Uterus (tissue), 4 donors: ENCODE measurements around the gene PTPRH. TPM values are rescaled to one million over a fixed set of nuclear protein-coding genes. Genes with fewer than 3 reads are reported as not detected.
A peak's percentile ranks its signal among the peaks of the same experiment; 100 is the strongest.
"Not testable (repeated sequence)": the region's sequence is repeated elsewhere in the genome, so short reads cannot be mapped to it uniquely, and the experiment has no call there.

Experiments
- DNase-seq, 2 donors: peaks; one replicate each; pipeline ENCODE4 v3.0.0-alpha.2; 2019 to 2020
- H3K27ac ChIP-seq, 2 donors: fragments of 200-600 bp; sonication (generic); 1 replicate in 1 of 2; 2 replicates in 1 of 2; pipeline ENCODE4 v1.5.1; 2016 to 2018
- H3K27me3 ChIP-seq, 2 donors: fragments of 200-600 bp; sonication (generic); one replicate each; pipeline ENCODE4 v1.5.1; 2018 to 2019; ENCODE audit warnings: control low read depth in 1 of 2
- H3K36me3 ChIP-seq, 2 donors: fragments of 200-600 bp; sonication (generic); one replicate each; pipeline ENCODE4 v1.5.1; 2019; ENCODE audit warnings: control low read depth in 1 of 2
- H3K4me1 ChIP-seq, 2 donors: fragments of 200-600 bp; sonication (generic); one replicate each; pipeline ENCODE4 v1.5.1; 2018 to 2019; ENCODE audit warnings: control low read depth in 1 of 2
- H3K4me3 ChIP-seq, 2 donors: fragments of 200-600 bp; sonication (generic); 1 replicate in 1 of 2; 2 replicates in 1 of 2; pipeline ENCODE4 v1.5.1; 2018 to 2019; ENCODE audit warnings: mild to moderate bottlenecking in 1 of 2
- H3K9me3 ChIP-seq, 2 donors: fragments of 200-600 bp; sonication (generic); one replicate each; pipeline ENCODE4 v1.5.1; 2019; ENCODE audit warnings: control low read depth in 1 of 2
- CTCF ChIP-seq, 4 experiments: fragments of 200-600 bp in 2 of 4; fragments of 450-650 bp in 2 of 4; sonication (generic) in 2 of 4; IDR thresholded peaks; one replicate each; pipeline ENCODE4 v1.5.1; 2016 to 2019; ENCODE audit warnings: antibody characterized with exemption in 4 of 4, mild to moderate bottlenecking in 2 of 4, moderate library complexity in 1 of 4
- POLR2A ChIP-seq, 2 donors: fragments of 450-650 bp; IDR thresholded peaks; one replicate each; pipeline ENCODE4 v1.6.1; 2016; ENCODE audit warnings: antibody characterized with exemption in 2 of 2, mild to moderate bottlenecking in 1 of 2, moderate library complexity in 1 of 2
- intact Hi-C: fragments of 100-400 bp; cut with DNase I; formaldehyde crosslinking; loops from one replicate; pipeline ENCODE4 v1.15.1; 2023; ENCODE audit warnings: low total_unique reads
- total RNA-seq, 4 donors: library from RNA; depleted of rRNA in 3 of 4; stranded (reverse); fragments of >200 nt in 3 of 4; gene quantifications; one replicate each; pipeline versions ENCODE4 v1.1.0 to v1.2.4, GENCODE V29; 2014 to 2023
- donor health status: DM: yes; HTN: yes; CAD: no.

The PTPRH gene
- total RNA-seq, 4 donors from 2014 or later: 0.29 to 3.8 (median 3.2) TPM; not detected in 1

- intact Hi-C loops: no loop called here
- TF ChIP-seq POLR2A (IDR thresholded peaks at IDR 0.05) (peak in 1 of 2 donors; percentile 25), CTCF (IDR thresholded peaks at IDR 0.05) (no peak)
- peak; percentile 82 to 84 for DNase-seq
- no peaks in the 10 kb centered on the region for H3K36me3 ChIP-seq
- no peaks in the 10 kb centered on the region for H3K27me3 ChIP-seq
- H3K9me3 ChIP-seq: no peaks in the 10 kb centered on the region
- H3K4me3 ChIP-seq: peak overlapping the region; percentile 3 to 22
- no peaks in the 10 kb centered on the region for H3K4me1 ChIP-seq
- peak overlapping the region in 1 of 2 donors; percentile 51 for H3K27ac ChIP-seq
These were observed 2.4 kb downstream of the PTPRH start for GRCh38 chr19:55206664-55207500.

DNA sequence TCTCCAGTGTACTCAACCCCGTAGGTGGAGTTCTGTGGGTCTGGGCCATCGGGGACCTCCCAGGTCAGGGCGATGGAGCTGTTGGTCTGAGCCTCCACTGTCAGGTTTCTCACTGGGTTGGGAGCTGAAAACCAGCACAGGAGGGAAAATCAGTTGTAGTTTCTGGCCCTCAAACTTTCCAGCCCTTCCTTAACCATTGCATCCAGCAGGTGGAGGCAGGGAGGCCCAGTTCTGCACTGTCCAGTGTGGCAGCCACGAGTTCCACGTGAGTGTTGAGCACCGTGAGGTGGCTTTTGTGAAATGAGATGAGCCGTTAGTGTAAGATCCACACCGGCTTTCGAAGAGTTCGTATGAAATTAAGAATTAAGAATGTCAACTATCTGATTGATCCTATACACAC, 7.1 kb downstream of the PTPRH start:
- H3K27ac ChIP-seq, H3K4me1 ChIP-seq, intact Hi-C loops, DNase-seq, H3K4me3 ChIP-seq, H3K9me3 ChIP-seq, H3K27me3 ChIP-seq, H3K36me3 ChIP-seq: not testable (repeated sequence)

DNA sequence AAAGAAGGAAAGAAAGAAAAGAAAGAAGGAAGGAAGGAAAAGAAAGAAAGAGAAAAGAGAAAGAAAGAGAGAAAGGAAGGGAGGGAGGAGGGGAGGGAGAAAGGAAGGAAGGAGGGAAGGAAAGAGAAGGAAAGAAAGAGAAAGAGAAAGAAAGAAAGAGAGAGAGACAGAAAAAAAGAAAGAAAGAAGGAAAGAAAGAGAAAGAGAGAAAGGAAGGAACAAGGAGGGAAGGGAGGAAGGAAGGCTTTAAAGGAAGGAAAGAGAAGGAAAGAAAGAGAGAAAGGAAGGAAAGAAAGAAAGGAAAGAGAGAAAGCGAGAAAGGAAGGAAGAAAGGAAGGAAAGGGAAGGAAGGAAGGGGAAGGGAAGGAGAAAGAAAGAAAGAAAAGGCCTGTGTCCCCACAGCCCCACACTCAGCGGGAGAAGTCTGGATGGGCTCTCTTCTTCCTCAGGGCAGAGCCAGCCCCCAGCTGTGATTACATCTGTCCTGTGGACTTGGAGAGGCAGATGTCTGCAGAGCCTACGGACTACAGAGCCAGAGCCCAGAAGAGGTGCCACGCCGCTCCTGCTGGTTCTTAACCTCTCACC, 9.6 kb downstream of the PTPRH start:
- Histone ChIP-seq H3K36me3 (no peaks in the 10 kb centered on the region), H3K9me3 (no peaks in the 10 kb centered on the region), H3K27ac (no peak overlapping the region), H3K4me1 (no peaks in the 10 kb centered on the region), H3K27me3 (no peaks in the 10 kb centered on the region), H3K4me3 (no peak overlapping the region)
- TF ChIP-seq POLR2A (IDR thresholded peaks at IDR 0.05): no peak
- no peak for TF ChIP-seq CTCF (IDR thresholded peaks at IDR 0.05)
- no peak for DNase-seq
- intact Hi-C loops: no loop called here

- DNase-seq: no peak
- TF ChIP-seq CTCF (IDR thresholded peaks at IDR 0.05): no peak
- TF ChIP-seq POLR2A (IDR thresholded peaks at IDR 0.05): no peak
- no peaks in the 10 kb centered on the region for H3K27me3 ChIP-seq
- no peaks in the 10 kb centered on the region for H3K9me3 ChIP-seq
- no peaks in the 10 kb centered on the region for H3K4me1 ChIP-seq
- intact Hi-C loops: no loop called here
- no peaks in the 10 kb centered on the region for H3K36me3 ChIP-seq
- no peak overlapping the region for H3K27ac ChIP-seq
- H3K4me3 ChIP-seq: no peak overlapping the region
These were observed 10.7 kb downstream of the PTPRH start for GRCh38 chr19:55198651-55199050.

DNA sequence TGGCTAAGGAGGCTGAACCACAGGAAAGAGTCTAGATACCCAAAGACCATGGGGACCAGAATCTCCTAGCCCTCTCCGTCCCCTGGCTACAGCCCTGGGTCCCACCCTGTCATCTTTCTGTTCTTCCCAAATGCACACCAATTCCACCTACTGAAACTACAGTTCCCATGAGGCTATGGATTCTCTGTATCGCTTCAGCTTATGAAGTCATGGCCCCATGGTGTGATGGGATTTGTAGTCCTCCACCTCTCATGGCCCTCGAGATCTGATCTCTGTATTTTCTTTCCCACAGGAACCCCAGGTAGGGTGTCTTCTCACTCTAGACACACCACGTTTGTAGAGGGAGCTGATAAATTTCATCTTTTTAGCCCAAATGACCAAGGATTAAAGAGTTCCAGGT, 11.8 kb downstream of the PTPRH start:
- intact Hi-C loops: no loop called here
- no peaks in the 10 kb centered on the region for H3K9me3 ChIP-seq
- no peaks in the 10 kb centered on the region for H3K4me1 ChIP-seq
- H3K27me3 ChIP-seq: no peaks in the 10 kb centered on the region
- H3K4me3 ChIP-seq: no peak overlapping the region
- H3K36me3 ChIP-seq: no peaks in the 10 kb centered on the region
- no peak overlapping the region for H3K27ac ChIP-seq
- TF ChIP-seq CTCF (IDR thresholded peaks at IDR 0.05) (no peak), POLR2A (IDR thresholded peaks at IDR 0.05) (no peak)
- no peak for DNase-seq
